ENCODE results near the gene VPS33B. TPM values are rescaled to one million over a fixed set of nuclear protein-coding genes. Genes with fewer than 3 reads are reported as not detected.

VPS33B gene
- total and polyA plus RNA-seq, 2 of the 8 experiments (the other 6 are each of a cell fraction or from before 2014, with no cell fraction given) = 11.8 to 17.3 TPM

GRCh38 chr15:91040856-91041255 lies 18.5 kb upstream of the VPS33B start (continued):
- TF ChIP-seq SP4 (IDR thresholded peaks at IDR 0.05; ENCODE audit: low read length) = no peak
- no peak for TF ChIP-seq USF2 (IDR thresholded peaks at IDR 0.05; ENCODE audit: low read length)
- no peak for TF ChIP-seq CEBPB (IDR thresholded peaks at IDR 0.05; ENCODE audit: low read depth, low read length)
- TF ChIP-seq KDM5A (IDR thresholded peaks at IDR 0.05; ENCODE audit: low read length) = no peak
- TF ChIP-seq POLR2A (IDR thresholded peaks at IDR 0.05; ENCODE audit: control extremely low read depth in 1 of 2, low read depth in 2 of 2, low read length in 2 of 2) = no peak
- TF ChIP-seq NRF1 (IDR thresholded peaks at IDR 0.05; ENCODE audit: low read depth, low read length) = no peak

All from H1 (cell line).